MCF 10A (cell line): ENCODE results near the gene BMAL2. TPM values are rescaled to one million over a fixed set of nuclear protein-coding genes. Genes with fewer than 3 reads are reported as not detected.

Experiments used
- BruUV-seq: library from RNA; stranded (reverse); fragments of 400-500 nt; replicated peaks from 2 replicates; lab custom pipeline; 2021; lab: Mats Ljungman, UMichigan
- CTCF ChIA-PET: fragments of 300-600 bp; sonication (Branson Sonifier 250); formaldehyde crosslinking; extraction: SDS; loops from one replicate; lab custom pipeline; 2021; ENCODE audit warnings: antibody characterized with exemption, inconsistent platforms; lab: Yijun Ruan, JAX
- POLR2A ChIA-PET: fragments of 300-600, 350-650 bp; sonication (Branson Sonifier 250); formaldehyde crosslinking; extraction: SDS; loops from one replicate; lab custom pipeline; 2020; ENCODE audit warnings: antibody characterized with exemption, inconsistent platforms; lab: Yijun Ruan, JAX
- DNase-seq: peaks from one replicate; pipeline ENCODE4 v3.0.0-alpha.2; 2018; ENCODE audit not compliant: unreplicated experiment
- H3K27ac Mint-ChIP-seq: one replicate; pipeline ENCODE4 v1.8.0; 2022; ENCODE audit warnings: mild to moderate bottlenecking, low read depth, mixed read lengths; ENCODE audit not compliant: unreplicated experiment
- H3K27me3 Mint-ChIP-seq: one replicate; pipeline ENCODE4 v1.8.0; 2022; ENCODE audit warnings: mixed read lengths; ENCODE audit not compliant: insufficient read depth, unreplicated experiment
- H3K36me3 Mint-ChIP-seq: one replicate; pipeline ENCODE4 v1.8.0; 2022; ENCODE audit warnings: mild to moderate bottlenecking, moderate library complexity, mixed read lengths; ENCODE audit not compliant: insufficient read depth, unreplicated experiment
- H3K4me1 Mint-ChIP-seq: one replicate; pipeline ENCODE4 v1.8.0; 2022; ENCODE audit warnings: mixed read lengths; ENCODE audit not compliant: insufficient read depth, unreplicated experiment
- H3K4me3 Mint-ChIP-seq: one replicate; pipeline ENCODE4 v1.8.0; 2022; ENCODE audit warnings: mild to moderate bottlenecking, moderate library complexity, mixed read lengths; ENCODE audit not compliant: unreplicated experiment
- H3K9me3 Mint-ChIP-seq: one replicate; pipeline ENCODE4 v1.8.0; 2022; ENCODE audit warnings: mixed read lengths; ENCODE audit not compliant: unreplicated experiment
- intact Hi-C: fragments of 100-400 bp; cut with micrococcal nuclease; formaldehyde crosslinking; loops from 2 replicates; pipeline ENCODE4 v1.14.1; 2022
- total RNA-seq: library from RNA; stranded (reverse); gene quantifications from 2 replicates; pipeline ENCODE4 v1.2.3, GENCODE V29; 2022
- TF ChIP-seq, protein P1 (sequence below): fragments of 200-600 bp; IDR thresholded peaks from one replicate; pipeline ENCODE4 v1.8.0; 2022; ENCODE audit warnings: antibody characterized with exemption, mild to moderate bottlenecking; ENCODE audit not compliant: unreplicated experiment

BMAL2 gene
- total RNA-seq, 1 experiment from 2014 or later: 18.0 TPM

DNA sequence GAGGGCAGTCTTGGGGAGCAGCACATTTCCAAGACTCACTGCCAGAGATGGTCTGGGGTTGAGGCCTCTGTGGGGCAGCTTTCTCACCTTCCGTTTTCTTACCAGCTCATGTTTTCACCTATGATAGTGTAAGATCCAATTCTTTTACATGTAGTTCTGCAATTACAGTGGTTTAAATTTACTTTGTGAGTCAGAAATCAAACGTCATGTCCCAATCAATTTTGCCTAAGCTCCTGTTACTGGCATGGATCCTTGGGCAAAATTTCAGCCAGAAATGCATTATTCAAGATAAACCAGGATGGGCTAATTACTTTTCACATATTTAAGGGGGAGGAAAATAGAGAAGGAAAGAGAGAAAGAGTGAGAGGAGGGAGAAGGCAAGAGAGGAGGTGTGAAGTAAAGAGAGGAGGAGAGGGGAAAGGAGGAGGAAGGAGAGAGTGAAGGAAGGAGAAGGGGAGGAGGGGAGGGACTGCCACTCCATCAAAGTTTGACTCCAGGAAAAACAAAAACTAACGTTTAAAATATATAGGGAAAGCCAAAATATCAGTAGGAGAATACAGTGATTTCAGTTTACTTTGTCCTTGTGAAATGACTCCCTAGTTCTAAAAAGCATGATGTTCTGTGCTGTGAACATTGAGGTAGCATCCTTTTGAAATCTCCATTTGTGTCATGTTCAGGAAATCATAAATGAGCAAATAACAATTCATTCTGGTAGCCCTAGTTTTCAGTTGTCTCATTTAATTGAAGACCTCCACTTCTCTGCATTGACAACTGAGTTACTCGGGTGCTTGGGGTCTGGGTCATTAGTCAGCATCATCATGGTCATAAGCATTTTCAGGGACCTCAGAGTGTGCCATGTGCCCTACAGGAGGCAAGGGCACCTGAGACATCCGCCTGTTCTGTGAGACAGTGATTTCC lies 3.0 kb downstream of the BMAL2 start:
- Mint-ChIP-seq H3K27me3 (no peaks in the 10 kb centered on the region), H3K4me3 (no peak overlapping the region), H3K4me1 (peaks cover 45% of the 10 kb centered on the region), H3K9me3 (no peaks in the 10 kb centered on the region), H3K27ac (peak overlapping the region; percentile 65), H3K36me3 (peaks cover 6% of the 10 kb centered on the region)
- TSS peak; percentile 37 for BruUV-seq
- TF ChIP-seq, protein P1, sequence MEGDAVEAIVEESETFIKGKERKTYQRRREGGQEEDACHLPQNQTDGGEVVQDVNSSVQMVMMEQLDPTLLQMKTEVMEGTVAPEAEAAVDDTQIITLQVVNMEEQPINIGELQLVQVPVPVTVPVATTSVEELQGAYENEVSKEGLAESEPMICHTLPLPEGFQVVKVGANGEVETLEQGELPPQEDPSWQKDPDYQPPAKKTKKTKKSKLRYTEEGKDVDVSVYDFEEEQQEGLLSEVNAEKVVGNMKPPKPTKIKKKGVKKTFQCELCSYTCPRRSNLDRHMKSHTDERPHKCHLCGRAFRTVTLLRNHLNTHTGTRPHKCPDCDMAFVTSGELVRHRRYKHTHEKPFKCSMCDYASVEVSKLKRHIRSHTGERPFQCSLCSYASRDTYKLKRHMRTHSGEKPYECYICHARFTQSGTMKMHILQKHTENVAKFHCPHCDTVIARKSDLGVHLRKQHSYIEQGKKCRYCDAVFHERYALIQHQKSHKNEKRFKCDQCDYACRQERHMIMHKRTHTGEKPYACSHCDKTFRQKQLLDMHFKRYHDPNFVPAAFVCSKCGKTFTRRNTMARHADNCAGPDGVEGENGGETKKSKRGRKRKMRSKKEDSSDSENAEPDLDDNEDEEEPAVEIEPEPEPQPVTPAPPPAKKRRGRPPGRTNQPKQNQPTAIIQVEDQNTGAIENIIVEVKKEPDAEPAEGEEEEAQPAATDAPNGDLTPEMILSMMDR: no peak
- intact Hi-C loops: no loop called here
- CTCF ChIA-PET: interaction anchor here (0.7 to 1.2 kb wide), 3 partner anchors 32 to 89 kb away, joined by 3 to 4 read pairs (median 4); no protein-coding TSS in a partner anchor
- POLR2A ChIA-PET: interaction anchor here (0.6 to 2.4 kb wide), 12 partner anchors 10 to 338 kb away, joined by 3 to 11 read pairs (median 4); no protein-coding TSS in a partner anchor
- DNase-seq: peak; percentile 42

DNA sequence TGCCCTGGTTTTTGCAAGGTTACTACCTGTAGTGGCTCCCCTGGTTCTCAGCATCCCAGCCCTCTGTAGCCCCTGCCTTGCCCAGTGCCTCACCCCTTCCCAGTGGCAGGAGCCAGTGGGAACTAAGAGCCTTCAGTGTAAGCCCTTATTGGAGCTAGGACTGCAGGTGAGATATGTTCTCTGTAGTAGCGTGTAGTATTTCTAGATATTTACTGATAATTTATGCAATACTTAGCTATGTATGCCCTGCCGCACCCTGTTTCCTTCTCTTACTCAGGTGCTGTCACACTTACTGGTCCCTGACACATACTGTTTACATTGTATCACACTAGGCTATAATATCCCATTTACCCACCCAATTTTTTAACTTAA lies 3.6 kb downstream of the BMAL2 start:
- Mint-ChIP-seq H3K27me3 (no peaks in the 10 kb centered on the region), H3K4me1 (peaks cover 45% of the 10 kb centered on the region), H3K9me3 (no peaks in the 10 kb centered on the region), H3K36me3 (peaks cover 6% of the 10 kb centered on the region), H3K4me3 (no peak overlapping the region), H3K27ac (peak overlapping the region; percentile 65)
- TF ChIP-seq, protein P1: no peak
- ChIA-PET POLR2A (interaction anchor here (0.7 to 1.6 kb wide), 4 partner anchors 12 to 1621 kb away, joined by 3 to 6 read pairs (median 4); no protein-coding TSS in a partner anchor), CTCF (interaction anchor here (0.7 to 1.2 kb wide), 3 partner anchors 43 to 106 kb away, joined by 3 to 4 read pairs (median 3); no protein-coding TSS in a partner anchor)
- no TSS peak for BruUV-seq
- peak; percentile 51 for DNase-seq
- intact Hi-C loops: no loop called here

DNA sequence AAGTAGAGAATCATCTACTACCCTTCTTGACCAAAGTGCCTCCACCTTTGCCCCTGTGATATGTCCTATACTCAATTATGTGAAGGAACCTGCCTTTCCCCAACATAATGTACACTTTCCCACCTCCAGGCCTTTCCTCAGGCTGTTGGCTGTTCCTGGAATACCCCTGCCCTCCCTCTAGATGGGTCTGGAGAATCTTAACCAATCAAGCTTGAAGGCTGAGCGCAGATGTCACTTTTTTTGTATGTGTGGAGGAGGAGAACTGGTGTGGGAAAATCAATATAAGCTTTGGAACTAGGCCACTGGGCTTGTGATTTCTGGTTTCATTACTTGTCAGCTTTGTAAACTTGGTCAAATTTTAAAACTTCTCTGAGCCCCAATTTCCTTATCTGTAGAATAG lies 4.7 kb downstream of the BMAL2 start:
- no peak overlapping the region for H3K4me3 Mint-ChIP-seq
- ChIA-PET POLR2A (interaction anchor here (0.6 kb wide), 1 partner anchor 636 kb away, joined by 3 read pairs; no protein-coding TSS in a partner anchor), CTCF (interaction anchor here (0.8 to 0.9 kb wide), 2 partner anchors 31 to 47 kb away, joined by 3 read pairs; no protein-coding TSS in a partner anchor)

More for the DNA sequence above, 4.7 kb downstream of the BMAL2 start:
- TF ChIP-seq, protein P1: no peak
- Mint-ChIP-seq H3K36me3 (peaks cover 6% of the 10 kb centered on the region), H3K9me3 (no peaks in the 10 kb centered on the region), H3K27ac (peak overlapping the region; percentile 57), H3K4me1 (peaks cover 35% of the 10 kb centered on the region), H3K27me3 (no peaks in the 10 kb centered on the region)
- BruUV-seq: no TSS peak
- intact Hi-C loops: no loop called here
- no peak for DNase-seq
